Tibial nerve (tissue), 4 donors: Measurements from ENCODE around the gene SERPINA6. TPM values are rescaled to one million over a fixed set of nuclear protein-coding genes. Genes with fewer than 3 reads are reported as not detected.
"Not testable (repeated sequence)": the region's sequence is repeated elsewhere in the genome, so short reads cannot be mapped to it uniquely, and the experiment has no call there.

Source experiments
- DNase-seq, 2 donors: peaks; one replicate each; pipeline ENCODE4 v3.0.0-alpha.2; 2019; ENCODE audit warnings: low spot score in 2 of 2
- H3K27ac ChIP-seq, 4 donors: fragments of 200-600 bp; sonication (generic) in 3 of 4; one replicate each; pipeline ENCODE4 v1.5.1; 2017 to 2019; ENCODE audit warnings: mild to moderate bottlenecking in 1 of 4
- H3K27me3 ChIP-seq, 2 donors: fragments of 200-600 bp; sonication (generic) in 1 of 2; one replicate each; pipeline versions ENCODE4 v1.5.1 to v1.6.0; 2017 to 2019
- H3K36me3 ChIP-seq, 3 donors: fragments of 200-600 bp; sonication (generic); one replicate each; pipeline ENCODE4 v1.5.1; 2018 to 2019
- H3K4me1 ChIP-seq, 4 donors: fragments of 200-600 bp; sonication (generic) in 3 of 4; one replicate each; pipeline ENCODE4 v1.5.1; 2017 to 2019
- H3K4me3 ChIP-seq, 4 donors: fragments of 200-600 bp; sonication (generic) in 3 of 4; one replicate each; pipeline ENCODE4 v1.5.1; 2017 to 2019; ENCODE audit warnings: mild to moderate bottlenecking in 1 of 4, moderate library complexity in 1 of 4
- H3K9me3 ChIP-seq, 4 donors: fragments of 200-600 bp; sonication (generic) in 3 of 4; one replicate each; pipeline ENCODE4 v1.5.1; 2017 to 2019
- EP300 ChIP-seq, 2 donors: sonication (generic); formaldehyde crosslinking; IDR thresholded peaks; one replicate each; pipeline ENCODE4 v1.6.1; 2017; ENCODE audit warnings: antibody characterized with exemption in 2 of 2, mild to moderate bottlenecking in 1 of 2
- POLR2A ChIP-seq, 2 donors: fragments of 450-650 bp; IDR thresholded peaks; one replicate each; pipeline ENCODE4 v1.6.1; 2017; ENCODE audit warnings: antibody characterized with exemption in 2 of 2, mild to moderate bottlenecking in 2 of 2, moderate library complexity in 2 of 2
- WGBS, 2 donors: methylation state at CpG; one replicate each; pipeline ENCODE4 v1.1.5; 2018; 5-methylcytosine and 5-hydroxymethylcytosine counted together
- total RNA-seq, 4 donors: library from RNA; depleted of rRNA; stranded (reverse); fragments of >200 nt; gene quantifications; one replicate each; pipeline ENCODE4 v1.1.0, GENCODE V29; 2016
- TF ChIP-seq, protein P1 (sequence below), 5 experiments: fragments of 200-600 bp in 3 of 5; fragments of 450-650 bp in 2 of 5; sonication (generic) in 3 of 5; IDR thresholded peaks; one replicate each; pipeline ENCODE4 v1.5.1; 2016 to 2019; ENCODE audit warnings: antibody characterized with exemption in 5 of 5, mild to moderate bottlenecking in 3 of 5, moderate library complexity in 2 of 5

The SERPINA6 gene
- under 1 TPM in 1 of 4 donors, not detected in 3; 0.63 TPM for total RNA-seq

GRCh38 chr14:94322648-94323570 is at the start of gene SERPINA6:
SERPINA6 (minus strand) TSS chr14:94323336; CDS start chr14:94314648, 8,688 bp downstream.
- TF ChIP-seq EP300 (IDR thresholded peaks at IDR 0.05) (no peak), POLR2A (IDR thresholded peaks at IDR 0.05) (no peak)
- TF ChIP-seq, protein P1, sequence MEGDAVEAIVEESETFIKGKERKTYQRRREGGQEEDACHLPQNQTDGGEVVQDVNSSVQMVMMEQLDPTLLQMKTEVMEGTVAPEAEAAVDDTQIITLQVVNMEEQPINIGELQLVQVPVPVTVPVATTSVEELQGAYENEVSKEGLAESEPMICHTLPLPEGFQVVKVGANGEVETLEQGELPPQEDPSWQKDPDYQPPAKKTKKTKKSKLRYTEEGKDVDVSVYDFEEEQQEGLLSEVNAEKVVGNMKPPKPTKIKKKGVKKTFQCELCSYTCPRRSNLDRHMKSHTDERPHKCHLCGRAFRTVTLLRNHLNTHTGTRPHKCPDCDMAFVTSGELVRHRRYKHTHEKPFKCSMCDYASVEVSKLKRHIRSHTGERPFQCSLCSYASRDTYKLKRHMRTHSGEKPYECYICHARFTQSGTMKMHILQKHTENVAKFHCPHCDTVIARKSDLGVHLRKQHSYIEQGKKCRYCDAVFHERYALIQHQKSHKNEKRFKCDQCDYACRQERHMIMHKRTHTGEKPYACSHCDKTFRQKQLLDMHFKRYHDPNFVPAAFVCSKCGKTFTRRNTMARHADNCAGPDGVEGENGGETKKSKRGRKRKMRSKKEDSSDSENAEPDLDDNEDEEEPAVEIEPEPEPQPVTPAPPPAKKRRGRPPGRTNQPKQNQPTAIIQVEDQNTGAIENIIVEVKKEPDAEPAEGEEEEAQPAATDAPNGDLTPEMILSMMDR (IDR thresholded peaks at IDR 0.05) = no peak
- 65 to 67% methylated on average over 15 of the region's 15 CpGs for WGBS, 2 donors
- DNase-seq = no peak

GRCh38 chr14:94372021-94372605 is 49.0 kb upstream of the SERPINA6 start:
- H3K36me3 ChIP-seq = no peaks in the 10 kb centered on the region
- 79 to 84% methylated on average over 13 of the region's 13 CpGs for WGBS, 2 donors
- TF ChIP-seq, protein P1 (IDR thresholded peaks at IDR 0.05) = no peak
- TF ChIP-seq POLR2A (IDR thresholded peaks at IDR 0.05) (no peak), EP300 (IDR thresholded peaks at IDR 0.05) (no peak)
- no peak for DNase-seq
- H3K4me1 ChIP-seq = peaks cover 0 to 25% (median 0%) of the 10 kb centered on the region in 4 donors
- no peaks in the 10 kb centered on the region for H3K9me3 ChIP-seq
- H3K4me3 ChIP-seq = no peak overlapping the region
- no peak overlapping the region for H3K27ac ChIP-seq
- no peaks in the 10 kb centered on the region for H3K27me3 ChIP-seq

More at GRCh38 chr14:94322648-94323570, at the start of gene SERPINA6:
- Histone ChIP-seq H3K9me3 (peaks cover 0 to 7% (median 0%) of the 10 kb centered on the region in 4 donors), H3K27me3 (no peaks in the 10 kb centered on the region), H3K4me1 (no peaks in the 10 kb centered on the region), H3K36me3 (no peaks in the 10 kb centered on the region), H3K27ac (no peak within 1 kb of the TSS), H3K4me3 (no peak within 1 kb of the TSS)

DNA sequence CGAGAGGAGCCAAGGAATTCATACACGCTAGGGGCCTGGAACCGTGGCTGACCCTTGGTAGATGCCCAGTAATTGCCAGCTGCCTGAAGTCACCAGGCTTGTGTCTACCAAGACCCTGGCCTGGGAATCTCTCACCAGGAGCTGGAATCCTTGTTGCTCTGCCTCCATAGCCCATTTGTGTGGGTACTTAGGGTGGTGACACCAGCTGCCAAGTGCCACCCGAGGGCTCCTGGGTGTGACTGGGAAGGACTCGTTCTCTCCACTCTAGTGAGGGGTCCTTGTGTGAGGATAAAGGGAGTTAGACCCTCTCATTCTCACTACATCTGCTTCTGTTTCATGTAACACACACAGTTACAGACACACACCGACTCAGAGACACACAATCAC is 47.4 kb upstream of the SERPINA6 start:
- Histone ChIP-seq H3K27ac (no peak overlapping the region), H3K4me3 (no peak overlapping the region), H3K36me3 (no peaks in the 10 kb centered on the region), H3K27me3 (no peaks in the 10 kb centered on the region), H3K9me3 (no peaks in the 10 kb centered on the region), H3K4me1 (peaks cover 0 to 25% (median 0%) of the 10 kb centered on the region in 4 donors)
- WGBS, 2 donors = 77 to 86% methylated on average over 6 of the region's 6 CpGs
- TF ChIP-seq, protein P1 (IDR thresholded peaks at IDR 0.05) = no peak
- TF ChIP-seq EP300 (IDR thresholded peaks at IDR 0.05) = no peak
- no peak for TF ChIP-seq POLR2A (IDR thresholded peaks at IDR 0.05)
- DNase-seq = no peak

- 74 to 82% methylated on average over 10 to 12 of the region's 22 CpGs for WGBS, 2 donors
- DNase-seq = not testable (repeated sequence)
Measured at GRCh38 chr14:94369766-94370523, 46.8 kb upstream of the SERPINA6 start.

GRCh38 chr14:94368956-94369355 is 45.8 kb upstream of the SERPINA6 start:
- Histone ChIP-seq H3K27ac (no peak overlapping the region), H3K9me3 (no peaks in the 10 kb centered on the region), H3K4me1 (peaks cover 0 to 10% (median 0%) of the 10 kb centered on the region in 4 donors), H3K4me3 (no peak overlapping the region), H3K36me3 (no peaks in the 10 kb centered on the region), H3K27me3 (no peaks in the 10 kb centered on the region)
- 83 to 93% methylated on average over 7 of the region's 7 CpGs for WGBS, 2 donors
- TF ChIP-seq, protein P1 (IDR thresholded peaks at IDR 0.05) = no peak
- TF ChIP-seq EP300 (IDR thresholded peaks at IDR 0.05) (no peak), POLR2A (IDR thresholded peaks at IDR 0.05) (no peak)
- no peak for DNase-seq

More at GRCh38 chr14:94369766-94370523, 46.8 kb upstream of the SERPINA6 start:
- H3K27me3 ChIP-seq, H3K4me3 ChIP-seq, H3K27ac ChIP-seq, H3K9me3 ChIP-seq, H3K36me3 ChIP-seq: not testable (repeated sequence)
- peaks cover 0 to 20% (median 0%) of the 10 kb centered on the region in 4 donors for H3K4me1 ChIP-seq
